Measurements from ENCODE around the gene NEBL. TPM values are rescaled to one million over a fixed set of nuclear protein-coding genes. Genes with fewer than 3 reads are reported as not detected.

NEBL gene
- polyA plus RNA-seq, 5 donors = 12.1 to 22.5 (median 16.4) TPM

DNA sequence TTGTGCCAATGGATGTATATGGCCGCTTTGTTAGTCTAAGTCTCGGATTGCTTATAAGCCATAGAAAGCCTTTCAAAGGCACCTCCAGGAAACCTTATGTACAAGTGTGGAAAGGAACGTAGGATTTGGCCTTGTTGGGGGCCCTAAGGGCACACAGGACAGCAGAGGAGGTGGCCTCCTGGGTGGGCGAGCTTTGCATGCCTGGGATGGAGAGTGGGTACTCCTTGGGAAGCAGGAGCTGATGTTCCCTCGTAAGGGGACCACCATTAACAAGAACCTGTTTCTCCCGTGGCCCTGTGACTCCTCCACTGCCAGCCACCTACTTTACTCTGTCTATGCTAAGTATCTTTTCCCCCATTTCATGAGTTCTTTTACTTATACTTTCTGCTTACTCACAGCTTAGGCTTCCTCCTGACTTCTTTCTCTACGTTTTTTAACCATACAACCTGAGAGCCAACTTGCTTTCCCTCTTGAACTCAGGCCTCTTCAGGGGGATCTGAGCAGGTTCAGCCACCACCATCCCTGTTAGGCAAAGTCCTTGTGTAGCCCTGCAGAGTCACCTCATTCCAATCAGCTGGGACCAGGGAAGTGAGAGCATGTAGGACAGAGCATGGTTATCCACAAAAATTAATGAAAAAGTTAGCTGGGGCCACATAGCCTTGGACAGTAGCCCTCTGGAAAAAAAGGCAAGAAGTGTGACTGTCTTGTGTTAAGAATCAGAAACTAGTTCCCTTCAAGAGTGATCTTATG is 118.9 kb downstream of the NEBL start:
- DNase-seq = no peak

DNA sequence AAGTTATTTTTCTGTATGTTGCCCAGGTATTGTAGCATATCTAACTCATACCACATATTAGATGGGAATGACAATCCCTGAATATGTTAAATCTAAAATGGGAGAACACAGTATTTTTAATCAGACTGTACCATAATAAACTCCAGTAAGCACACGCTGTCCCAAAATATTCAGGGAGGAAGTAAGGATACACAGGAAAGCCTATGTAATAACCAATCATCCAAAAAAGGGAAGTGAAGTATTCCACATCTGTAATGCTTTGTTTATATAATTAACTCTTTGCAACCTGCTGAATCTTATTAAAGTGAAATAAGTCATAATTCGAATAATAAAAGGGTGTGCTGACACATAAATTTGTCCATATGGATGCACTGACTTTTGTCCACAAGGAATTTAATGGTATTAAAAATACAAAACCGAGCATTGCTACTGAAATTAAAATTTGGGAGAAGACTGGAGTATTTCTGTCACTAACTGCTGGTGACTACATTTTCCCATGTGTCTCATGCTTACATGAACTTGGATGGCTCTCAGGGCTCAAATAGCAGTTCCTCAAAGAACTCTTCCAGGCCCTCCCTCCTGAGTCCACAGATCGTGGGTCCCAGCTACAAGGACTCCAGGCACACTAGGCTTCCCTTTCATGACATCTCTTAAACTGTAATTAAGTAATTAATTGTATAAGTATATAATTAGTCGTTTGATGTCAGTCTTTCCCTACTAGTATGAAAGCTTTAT is 120.6 kb downstream of the NEBL start:
- no peak for DNase-seq

DNA sequence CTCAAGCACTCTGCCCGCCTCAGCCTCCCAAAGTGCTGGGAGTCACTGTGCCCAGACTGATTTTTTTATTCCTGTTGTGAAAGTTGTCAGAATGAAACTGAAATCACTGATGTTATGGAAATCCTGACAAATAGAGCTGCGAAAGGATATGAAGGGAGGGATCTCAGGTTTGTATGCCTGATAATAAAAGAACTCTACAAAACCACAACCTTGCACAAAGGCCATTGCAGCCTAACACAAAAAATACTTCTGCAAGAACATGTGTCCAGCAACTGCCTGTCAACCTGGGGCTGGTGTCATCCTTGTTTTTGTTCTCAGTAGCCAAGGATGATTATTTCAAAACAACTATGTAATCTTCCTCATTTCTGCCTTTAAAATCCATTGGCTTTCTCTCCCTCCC is 126.1 kb downstream of the NEBL start:
- no peak for DNase-seq

DNA sequence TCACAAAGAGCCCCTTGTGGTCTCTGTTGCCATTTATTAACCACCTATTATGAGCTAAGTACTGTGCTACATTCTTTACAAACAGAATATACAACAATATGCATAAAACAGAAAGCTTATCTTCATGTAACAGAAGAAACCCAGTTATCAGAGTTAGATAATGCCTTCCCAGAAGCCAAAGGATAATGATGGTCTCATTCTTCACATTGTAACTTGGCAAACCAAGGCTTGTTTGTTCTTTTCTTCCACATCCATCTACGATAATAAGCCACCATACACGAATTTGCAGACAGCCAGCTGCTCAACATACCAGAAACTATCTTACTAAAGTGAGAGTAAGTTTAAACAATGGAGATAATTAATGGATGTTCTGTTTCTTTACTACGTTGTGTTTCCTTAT is 127.6 kb downstream of the NEBL start:
- DNase-seq = peak in 1 of 2 donors; percentile 31

DNA sequence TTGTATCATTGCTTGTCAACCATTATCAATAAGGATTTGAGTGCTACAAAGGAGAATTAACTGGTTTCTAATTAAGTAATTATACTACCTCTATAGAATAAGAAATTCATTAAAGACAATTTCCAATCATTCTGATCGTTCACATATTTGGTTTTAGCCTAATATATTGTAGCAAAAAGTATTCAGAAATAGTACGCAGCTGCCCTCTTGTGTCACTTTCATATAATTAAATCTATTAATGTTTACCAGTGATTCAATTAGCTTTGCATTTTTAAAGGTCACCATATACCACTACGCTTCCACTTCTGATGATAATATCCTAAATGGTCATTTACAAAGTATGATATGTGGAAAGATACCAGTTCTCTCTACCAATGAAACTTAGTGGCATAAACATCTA is 128.3 kb downstream of the NEBL start:
- peak; percentile 40 to 43 for DNase-seq

DNA sequence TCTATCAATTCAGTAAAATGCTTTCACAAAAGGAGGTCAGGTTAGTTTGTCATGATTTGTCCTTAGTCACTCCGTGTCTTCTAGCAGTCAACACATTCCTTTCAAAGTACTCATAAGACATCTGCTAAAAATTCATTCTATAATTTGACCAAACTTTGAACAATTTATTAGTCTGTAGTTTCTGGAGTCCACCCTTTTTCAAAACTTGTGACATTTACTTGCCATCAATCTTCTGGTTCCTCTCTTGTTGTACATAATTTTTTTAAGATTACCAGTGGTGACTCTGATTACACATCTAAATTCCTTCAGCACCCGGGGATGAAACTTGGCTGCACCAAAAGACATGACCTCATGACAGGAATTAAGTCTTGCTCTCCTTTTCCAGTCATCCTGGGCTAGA is 130.1 kb downstream of the NEBL start:
- DNase-seq = no peak

DNA sequence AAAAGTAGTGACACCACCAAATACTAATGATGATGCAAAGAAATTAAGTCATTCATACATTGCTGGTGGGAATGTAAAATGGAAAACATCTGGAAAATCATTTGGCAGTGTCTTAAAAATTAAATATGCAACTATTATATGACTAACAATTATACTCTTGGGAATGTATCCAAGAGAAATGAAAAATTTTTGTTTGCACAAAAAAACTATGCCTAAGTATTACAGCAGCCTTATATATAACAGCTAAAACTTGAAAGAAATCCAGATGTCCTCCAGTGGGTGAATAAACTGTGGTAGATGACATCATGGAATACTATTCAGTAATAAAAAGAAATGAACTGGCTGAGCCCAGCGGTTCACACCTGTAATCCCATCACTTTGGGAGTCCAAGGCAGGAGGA is 132.0 kb downstream of the NEBL start:
- no peak for DNase-seq

DNA sequence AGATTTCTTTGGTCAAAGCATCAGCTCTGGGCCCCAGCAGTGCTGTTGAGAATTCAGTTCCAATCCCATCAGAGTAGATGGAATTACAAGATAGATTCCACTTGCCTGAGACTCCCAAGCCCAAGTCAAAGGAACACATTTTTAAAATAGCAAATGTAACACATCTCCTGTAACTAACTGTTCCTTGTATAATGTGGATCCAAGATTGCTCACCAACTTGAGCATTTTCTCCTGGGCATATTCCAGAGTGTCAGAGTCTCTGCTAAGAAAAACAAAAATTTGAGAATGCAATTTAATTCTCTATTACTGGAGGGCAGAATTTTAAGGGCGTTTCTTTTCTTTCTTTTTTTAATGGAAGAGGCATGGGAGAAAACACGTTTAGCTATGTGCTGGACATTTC is 136.7 kb downstream of the NEBL start:
- DNase-seq = no peak

DNA sequence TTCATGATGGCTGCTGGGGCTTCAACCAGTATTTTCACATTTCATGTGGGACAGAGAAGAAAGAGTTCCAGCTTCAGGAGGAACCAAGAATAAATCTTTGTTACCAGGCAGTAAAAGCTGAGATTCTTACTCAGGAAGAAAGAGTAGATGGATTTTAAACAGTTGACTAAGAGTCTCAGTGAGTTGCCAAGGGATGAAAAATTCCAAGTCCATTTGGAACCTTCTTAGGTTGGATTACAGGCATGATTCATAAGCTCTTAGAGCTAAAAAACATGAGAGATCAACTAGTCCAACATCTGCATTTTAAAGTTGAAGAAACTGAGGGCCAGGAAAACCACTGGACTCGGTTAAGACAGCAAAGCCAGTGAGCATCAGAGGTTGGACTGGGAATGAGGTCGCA is 148.6 kb downstream of the NEBL start:
- DNase-seq = no peak

DNA sequence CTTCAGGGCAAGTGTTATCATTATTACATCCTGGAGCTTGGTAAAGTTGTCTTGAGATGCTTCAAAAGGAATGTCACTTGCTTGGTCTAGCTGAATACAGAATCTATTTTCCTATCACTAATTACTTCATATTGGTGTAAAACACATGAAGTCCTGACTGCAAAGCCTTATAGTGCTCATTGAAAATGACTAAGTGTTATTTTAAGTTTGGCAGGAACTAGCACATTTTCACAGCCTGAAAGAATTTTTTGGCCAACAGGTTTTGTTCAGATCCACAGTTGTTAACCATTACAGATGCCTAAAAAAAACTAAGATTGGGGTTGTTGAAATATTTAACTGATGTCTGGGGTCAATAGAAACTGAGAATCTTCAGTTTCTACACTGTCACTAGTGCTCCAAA is 149.3 kb downstream of the NEBL start:
- no peak for DNase-seq

DNA sequence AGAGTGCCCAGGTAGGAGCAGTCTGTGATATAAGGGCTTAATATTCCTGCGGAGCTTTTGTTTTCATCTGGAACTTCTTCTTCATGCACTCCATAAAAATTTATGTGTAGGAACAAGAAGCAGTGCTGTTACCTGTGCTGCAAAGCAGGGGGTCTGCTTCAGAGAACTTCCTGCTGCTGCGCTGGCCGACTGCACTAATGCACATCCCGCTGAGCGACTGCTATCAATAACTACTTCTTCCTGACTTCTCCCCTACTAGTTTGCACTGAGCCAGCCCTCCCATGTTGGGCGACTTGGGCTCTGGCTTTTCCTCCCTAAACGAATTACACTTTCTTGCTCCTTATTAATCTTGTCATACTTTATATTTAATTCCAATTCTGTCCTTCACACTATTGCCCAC is 150.3 kb downstream of the NEBL start:
- DNase-seq = no peak

DNA sequence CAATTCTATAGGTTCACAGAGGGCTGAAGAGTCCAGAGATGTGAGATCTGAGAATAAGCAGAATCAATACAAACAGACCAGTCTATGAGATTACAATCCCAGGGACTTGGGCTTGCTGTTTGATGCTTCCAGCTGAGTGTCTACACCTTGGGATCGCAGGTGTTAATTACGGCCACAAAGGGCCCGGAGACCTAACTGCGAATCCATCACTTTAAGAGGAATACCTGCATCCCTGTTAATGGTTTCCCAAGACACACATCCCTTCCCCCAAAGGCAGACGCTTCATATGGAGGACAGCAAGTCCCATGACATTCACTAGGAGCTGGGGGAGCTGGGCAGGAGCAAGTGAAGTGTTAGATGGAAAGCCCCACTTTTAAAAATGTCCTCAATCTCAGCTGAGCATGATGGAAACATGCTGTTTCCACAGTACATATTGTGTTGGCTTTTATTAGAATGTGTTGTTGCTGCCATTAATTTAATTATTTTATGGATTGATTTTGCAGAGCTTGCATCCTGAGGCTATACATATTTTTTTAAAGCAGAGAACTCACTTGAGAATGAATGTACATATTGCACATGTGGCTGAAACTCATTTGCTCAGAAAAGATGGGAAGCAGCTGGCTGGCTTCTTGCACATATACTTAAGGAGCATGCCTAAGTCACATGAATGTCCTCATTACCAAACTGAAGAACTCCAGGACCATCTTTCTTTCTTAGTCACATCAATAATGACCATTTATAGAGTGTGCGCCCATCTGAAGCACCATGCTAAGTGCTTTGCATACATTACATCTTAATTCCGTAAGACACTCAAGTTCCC is 151.3 kb downstream of the NEBL start:
- DNase-seq = peak; percentile 66 to 71

DNA sequence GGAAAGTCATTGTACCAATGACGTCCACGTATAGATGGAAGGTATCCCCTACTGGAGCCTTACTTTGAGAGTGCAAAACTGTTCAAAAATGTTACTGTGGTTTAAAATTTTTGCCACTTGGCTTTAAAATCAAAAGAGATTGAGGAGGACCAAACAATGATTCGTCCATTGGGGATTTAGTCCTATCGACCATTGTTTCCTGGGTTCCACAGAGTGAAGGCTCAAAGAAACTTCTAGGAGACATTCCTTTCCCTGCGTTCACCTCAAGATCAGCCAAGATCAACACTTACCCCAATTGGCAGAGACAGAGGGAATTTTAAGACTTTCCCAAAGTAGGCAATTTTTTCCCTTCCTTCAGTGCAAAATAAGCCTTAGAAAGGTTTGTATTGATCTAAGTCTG is 152.3 kb downstream of the NEBL start:
- DNase-seq = no peak

DNA sequence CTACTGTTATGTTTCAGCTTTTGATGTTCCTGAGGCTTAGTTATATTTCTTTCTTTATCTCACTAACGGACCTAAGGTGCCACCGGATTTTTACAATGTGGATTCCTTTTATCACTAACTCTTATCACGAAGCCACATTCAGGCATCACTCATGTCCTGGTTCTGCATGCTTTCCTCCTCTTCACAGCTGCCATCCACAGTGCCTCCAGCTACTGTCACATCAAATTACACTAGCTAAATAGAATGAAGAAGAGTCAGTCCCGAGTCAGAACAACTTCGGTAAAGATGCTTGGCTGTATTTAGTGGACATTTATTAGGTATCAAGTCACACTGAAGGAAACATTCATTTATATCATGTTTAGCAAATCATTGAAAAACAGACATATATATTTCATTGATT is 153.2 kb downstream of the NEBL start:
- no peak for DNase-seq

DNA sequence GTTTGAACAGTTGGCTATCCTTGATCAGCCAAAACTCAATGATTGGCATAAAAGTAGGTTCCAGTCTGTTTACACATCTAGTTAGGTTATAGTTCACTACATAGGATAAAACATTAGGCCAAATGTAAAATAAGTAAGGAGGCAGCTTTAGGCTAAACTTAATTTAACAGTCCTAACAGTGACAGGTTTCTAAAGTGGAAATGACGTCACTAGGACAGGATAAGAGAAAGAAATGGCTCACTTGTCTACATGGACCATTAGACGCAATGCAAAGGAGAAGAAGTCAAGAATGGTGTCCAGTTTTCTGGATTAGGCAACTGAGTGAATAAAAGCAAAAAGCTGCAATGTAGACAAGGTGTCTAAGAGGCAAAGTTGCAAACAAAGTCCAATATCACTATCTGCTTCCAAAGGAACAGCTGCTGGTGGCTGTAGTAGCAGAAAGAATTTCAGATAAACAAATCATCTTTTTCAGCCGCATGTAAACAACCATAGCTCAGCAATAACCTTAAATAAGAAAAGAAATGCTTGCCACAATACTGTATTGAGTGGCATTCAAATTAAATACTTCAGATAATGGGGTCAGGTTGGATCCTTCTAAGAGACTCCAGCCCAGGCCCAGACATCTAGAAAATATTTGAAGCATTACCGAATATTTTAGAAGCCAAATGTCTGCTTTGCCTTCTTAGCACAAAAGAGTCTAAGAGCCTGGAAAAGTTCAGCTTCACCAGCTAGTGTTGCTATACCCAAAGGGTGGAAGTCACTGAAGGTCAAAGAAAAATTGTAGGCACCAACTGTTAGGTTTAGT is 154.2 kb downstream of the NEBL start:
- DNase-seq = peak; percentile 33 to 36

DNA sequence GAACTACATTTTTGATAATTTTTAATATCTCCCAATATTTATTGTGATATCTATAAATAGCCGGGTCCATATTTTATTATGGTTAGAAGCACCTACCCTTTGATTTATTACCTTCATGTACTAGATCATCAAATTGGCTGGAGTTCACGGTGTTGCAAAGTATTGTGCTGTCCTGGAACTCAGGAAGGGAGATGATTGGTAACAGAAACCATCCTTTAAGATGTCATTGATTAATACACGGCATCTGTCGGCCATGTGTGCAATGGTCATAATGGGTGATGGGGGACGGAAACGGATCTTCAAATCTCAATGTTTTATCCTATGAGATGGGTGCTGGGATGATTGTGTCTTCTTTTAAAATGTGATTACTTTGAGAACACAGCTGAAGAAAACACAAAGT is 157.0 kb downstream of the NEBL start:
- DNase-seq = no peak

DNA sequence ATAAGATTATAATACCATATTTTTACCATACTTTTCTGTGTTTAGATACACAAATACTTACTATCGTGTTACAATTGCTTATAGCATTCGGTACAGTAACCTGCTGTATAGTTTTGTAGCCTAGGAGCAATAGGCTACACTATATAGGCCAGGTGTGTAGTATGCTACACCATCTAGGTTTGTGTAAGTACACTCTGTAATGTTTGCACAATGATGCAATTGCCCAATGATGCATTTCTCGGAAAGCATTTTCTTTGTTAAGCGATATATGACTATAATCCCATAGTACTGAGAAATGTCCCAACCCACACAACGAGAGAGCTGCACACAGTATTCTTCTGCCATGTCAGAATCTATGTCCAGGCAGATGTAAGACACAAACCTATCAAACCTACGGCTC is 160.0 kb downstream of the NEBL start:
- no peak for DNase-seq

Measured in right lung (tissue), 5 donors.